Measurements from ENCODE around the gene CPNE5.

CPNE5 gene

DNA sequence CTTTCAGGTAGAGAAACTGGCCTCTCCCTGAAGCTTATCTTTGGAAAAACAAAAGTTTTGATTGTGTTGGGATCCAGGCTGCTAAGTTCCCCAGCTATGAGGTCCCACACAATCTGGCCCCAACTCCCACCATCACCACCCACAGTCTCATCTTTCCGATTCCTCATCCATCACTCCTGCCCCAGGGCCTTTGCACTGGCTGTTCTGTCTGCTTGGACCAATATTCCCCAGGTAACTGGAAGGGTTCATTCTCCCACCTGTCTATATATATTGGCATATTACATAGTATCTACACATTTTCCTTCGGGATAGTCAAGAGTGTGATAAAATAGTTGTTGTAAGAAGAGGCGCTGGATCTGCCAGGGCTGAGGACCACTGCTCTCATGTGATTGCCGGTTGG, 52.0 kb downstream of the CPNE5 start:
- no peak for DNase-seq

GRCh38 chr6:36786055-36786675, 53.1 kb downstream of the CPNE5 start:
- no peak for DNase-seq

- DNase-seq, result no peak
Observed at GRCh38 chr6:36784376-36784636, 54.9 kb downstream of the CPNE5 start.

DNA sequence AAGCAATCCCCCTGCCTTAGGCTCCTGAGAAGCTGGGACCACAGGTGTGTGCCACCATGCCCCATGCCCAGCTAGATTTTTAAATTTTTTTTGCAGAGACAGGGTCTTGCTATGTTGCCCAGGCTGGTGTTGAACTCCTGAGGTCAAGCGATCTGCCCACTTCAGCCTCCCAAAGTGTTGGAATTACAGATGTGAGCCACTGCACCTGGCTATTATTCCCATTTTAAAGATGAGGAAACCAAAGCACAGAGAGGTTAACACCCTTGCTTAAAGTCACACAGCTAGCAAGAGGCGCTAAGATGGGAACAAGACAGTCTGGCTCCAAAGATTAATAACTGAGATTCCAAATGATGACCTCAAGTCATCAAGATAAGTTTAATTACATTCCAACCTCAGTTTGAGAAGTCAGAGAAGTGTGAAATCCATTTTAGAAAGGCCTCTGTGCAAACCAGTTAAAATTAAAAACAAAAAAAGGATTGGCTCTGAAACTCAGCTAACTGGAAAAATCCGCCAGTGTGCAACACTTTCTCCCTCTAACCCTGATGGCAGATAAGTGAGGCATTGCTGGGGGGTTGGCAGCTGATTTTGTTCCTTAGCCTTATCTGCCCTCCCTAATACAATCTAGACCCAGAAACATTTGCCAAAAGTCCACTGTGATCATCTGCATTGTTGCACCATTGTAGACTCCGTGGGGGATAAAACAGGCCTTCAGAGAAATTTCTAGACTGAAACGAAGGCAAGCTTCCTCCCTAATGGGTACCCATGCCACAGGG, 55.5 kb downstream of the CPNE5 start:
- DNase-seq, result no peak

- no peak for DNase-seq
Observed at GRCh38 chr6:36781669-36782068, 57.6 kb downstream of the CPNE5 start.

- DNase-seq, result peak; percentile 40
Observed at GRCh38 chr6:36780442-36781177, 58.6 kb downstream of the CPNE5 start.

DNA sequence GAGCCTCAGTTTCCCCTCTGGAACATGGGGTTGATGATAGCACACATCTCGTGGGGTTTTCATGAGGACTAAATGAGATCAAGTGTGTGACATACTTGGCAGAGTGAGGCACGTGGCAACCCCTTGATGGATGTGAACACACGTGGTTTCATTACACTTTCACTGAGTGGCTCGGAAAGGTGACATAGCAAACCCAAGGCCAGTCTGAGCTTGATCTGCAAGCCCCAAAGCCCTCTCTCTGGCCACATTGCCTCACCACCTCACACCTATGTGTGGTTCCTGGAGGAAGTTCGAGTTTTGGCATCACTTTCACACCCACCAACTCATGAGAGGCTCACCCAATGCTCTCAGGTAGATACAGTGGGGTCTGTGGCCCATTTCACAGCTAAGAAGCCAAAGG, 60.0 kb downstream of the CPNE5 start:
- DNase-seq, result no peak

DNA sequence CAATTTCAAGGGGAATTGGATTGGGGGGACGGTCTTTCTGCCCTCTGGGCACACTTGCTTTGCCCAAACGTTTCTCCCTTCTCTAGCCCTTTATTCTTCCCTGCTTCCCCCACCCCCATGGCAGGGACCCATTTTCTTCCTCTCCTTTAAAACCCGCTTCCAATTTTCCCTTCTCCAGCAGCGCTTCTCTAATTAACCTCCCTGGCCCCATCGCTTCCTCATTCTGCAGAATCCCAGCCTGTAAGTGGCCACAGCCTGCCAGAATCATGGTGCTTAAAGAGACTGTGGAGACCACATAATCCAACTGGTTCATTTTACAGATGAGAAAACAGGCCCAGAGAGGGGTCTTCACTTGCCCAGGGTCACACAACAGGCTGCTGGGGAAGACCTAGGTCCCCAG, 61.4 kb downstream of the CPNE5 start:
- peak; percentile 55 for DNase-seq

DNA sequence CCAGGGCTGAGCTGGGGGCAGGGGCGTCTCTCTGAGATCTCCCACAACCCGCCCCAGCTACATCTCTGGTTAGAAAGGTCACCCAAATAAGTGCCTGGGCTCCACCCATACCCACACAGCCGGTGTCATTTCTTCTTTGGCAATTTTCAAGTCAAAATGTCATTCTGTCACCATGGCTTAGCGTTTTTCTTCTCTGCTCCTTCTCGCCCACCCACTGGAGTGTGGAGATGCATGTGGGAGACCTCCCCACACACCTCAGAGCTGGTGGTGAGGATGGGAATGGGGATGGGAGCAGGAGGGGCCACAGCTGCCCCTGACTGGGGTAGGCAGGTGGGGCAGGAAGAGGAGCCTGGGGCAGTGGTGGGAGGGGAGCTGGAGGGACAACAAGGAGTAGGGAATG, 63.1 kb downstream of the CPNE5 start:
- no peak for DNase-seq

DNA sequence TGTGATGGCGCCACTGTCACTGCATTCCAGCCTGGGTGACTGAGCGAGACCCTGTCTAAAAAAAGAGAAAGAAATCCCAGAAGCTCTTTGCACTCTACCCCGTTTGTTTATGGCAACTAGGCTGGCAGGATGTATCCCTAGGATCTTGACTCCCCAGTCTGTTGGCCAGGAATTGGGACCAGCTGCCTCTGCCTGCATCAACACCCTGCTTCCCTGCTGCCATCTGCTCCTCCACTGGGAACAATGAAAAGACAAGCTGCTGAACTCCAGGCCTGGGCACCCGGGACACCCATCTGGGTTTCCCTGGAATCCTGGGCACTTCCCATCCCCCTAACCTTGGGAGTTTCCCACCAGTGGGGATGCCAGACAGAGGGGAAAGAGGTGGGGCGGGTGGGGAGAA, 64.9 kb downstream of the CPNE5 start:
- no peak for DNase-seq

DNA sequence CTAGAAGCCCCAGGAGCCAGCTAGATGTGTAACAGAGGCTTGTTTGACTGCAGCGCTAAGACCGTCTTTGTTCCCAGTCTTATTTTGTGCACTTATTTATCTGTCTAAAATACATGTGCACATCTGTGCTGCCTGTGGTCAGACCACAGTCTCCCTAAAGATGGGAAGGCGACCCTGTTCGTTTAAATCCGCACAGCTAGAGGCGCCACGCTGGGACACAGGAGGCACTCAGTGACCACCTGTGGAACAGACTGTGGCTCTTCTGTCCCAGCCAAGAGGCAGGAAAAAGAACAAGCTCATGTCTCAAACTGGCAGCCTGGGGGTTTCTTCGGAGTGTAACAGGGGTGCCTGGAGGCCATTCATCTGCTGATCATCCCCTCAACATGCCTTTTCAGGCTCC, 66.8 kb downstream of the CPNE5 start:
- no peak for DNase-seq

- no peak for DNase-seq
Observed at GRCh38 chr6:36771145-36771544, 68.1 kb downstream of the CPNE5 start.

DNA sequence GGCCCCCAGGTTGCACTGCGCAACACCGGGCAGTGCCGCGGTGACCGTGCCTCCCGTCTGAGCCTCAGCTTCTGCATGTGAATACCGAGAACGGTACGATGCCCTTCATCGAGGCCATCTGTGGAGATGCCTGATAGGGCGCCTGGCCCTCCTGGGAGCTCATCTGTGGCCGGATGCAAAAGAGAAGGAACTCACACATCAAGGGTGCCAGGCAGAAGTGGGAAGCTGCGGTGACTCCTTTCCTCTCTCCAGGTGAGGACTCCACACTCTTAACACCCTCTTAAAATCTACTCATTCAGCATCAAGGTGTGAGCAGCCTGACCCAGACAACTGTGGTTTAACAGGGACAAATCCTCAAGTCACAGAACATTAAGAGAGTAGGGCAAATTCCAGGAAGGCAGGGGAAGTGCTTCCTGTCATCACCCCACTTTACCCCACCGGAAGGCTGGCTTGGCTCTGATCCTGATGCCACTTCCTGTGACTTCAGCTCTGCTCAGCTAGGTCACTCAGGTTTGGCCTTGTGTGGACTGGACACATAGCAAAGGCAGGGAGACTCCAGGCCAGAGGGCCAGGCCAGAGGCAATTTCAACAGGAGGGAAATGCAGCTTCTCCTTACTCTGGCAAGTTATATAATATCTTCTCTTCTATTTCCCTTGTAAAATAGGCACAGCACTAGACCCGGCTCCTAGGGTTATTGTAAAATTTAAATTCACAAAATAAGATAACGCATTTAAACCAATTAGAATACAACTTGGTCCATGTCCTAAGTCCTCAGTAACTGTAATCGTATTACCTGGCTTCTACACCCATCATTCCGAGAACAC, 69.4 kb downstream of the CPNE5 start:
- peak; percentile 28 for DNase-seq

GRCh38 chr6:36769183-36769675, 70.0 kb downstream of the CPNE5 start:
- no peak for DNase-seq

GRCh38 chr6:36766399-36766945, 72.8 kb downstream of the CPNE5 start:
- no peak for DNase-seq

DNA sequence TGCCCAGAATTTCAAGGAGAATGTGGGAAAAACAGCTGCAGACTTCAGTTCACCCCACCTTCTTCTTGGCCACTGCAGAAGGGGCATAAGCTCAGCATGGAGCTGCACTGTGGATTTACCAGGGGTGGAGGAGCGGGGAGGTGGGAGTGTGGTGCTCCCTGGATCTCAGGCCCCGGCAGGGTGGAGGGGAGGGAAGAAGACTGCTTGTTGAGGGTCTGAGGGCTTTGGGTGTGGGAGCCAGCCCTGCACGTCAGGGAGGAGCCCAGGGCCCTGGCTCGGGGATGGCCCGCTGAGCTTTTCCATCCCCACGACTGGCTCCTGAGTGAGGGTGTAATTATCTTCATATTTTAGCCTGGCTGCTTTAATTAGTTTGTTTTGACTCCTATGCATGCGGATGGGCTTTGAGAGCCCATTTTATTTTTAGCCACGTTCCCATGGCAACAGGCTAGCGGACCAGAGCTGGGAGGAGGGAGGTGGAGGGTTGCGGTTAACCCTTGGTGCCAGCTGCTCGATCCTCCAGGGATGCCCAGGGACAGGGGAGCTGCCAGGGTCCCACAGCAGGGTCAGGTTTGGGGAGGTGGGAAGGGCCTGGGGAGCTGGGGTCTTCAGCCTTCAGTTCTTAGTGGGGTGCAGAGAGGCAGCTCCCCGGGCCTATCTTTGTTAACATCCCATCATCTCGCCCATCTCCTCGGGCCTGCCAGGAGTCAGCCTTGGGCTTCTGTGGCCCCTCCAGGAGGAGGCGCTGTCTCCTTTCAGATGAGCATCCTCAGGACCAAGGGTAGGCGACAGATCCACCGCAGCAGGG, 73.4 kb downstream of the CPNE5 start:
- DNase-seq, result peak; percentile 94

GRCh38 chr6:36765190-36765589, 74.1 kb downstream of the CPNE5 start:
- DNase-seq, result no peak

DNA sequence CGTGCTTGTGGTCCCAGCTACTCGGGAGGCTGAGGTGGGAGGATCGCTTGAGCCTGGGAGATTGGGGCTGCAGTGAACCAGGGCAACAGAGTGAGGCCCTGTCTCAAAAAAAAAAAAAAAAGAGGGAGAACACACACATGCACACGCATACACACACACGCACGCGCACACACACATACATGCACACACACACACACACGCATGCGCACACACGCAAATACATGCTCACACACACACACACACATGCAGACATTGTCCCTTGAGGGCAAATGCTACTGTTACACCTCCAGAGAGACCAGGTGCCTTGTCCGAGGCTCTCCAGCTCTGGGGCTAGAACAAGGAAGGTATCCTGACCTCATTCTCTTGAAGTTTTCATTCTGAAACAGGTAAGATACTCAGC, 77.1 kb downstream of the CPNE5 start:
- DNase-seq, result no peak

- no peak for DNase-seq
Observed at GRCh38 chr6:36760685-36761435, 78.4 kb downstream of the CPNE5 start.

DNA sequence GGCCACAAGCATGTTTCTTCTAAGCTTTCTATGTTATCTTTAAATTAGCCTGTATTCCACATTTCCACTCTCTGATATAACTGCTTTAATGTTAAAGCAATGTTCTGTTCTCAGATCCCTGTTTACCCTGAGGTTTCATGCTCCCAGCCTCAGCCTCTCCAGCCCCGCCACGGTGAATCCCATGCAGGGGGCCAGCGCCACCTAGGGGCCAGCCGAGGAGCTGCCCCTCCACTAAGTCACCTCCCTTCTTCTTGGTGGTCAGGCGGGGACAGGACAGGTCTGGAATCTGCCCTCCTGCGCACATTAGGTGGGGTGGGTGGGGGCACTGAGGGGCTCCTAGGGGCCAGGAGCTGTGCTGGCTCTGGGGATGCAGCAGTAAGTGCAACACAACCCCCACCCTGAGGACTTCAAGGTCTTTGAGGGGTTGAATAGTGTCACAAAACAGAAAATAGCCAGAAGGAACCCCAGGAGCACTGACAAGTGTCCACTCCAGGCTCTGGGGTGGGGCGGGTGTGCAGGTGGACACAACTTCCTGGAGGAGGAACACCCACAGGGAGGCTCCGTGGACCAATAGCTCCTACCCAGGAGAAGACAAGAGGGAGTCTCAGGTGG, 80.0 kb downstream of the CPNE5 start:
- DNase-seq, result peak; percentile 84
